Heart left ventricle (tissue), 13 donors: ENCODE data around the gene MRTFA.

Experiments
- POLR2A ChIP-seq, 2 donors: fragments of 450-650 bp; IDR thresholded peaks; one replicate each; pipeline ENCODE4 v1.6.1; 2017; ENCODE audit warnings: antibody characterized with exemption in 2 of 2, mild to moderate bottlenecking in 2 of 2, moderate library complexity in 2 of 2
- TF ChIP-seq, protein P1 (sequence below), 12 donors: fragments of 200-600 bp; sonication (generic) in 4 of 12; IDR thresholded peaks; one replicate each; pipeline versions ENCODE4 v1.5.0 to v1.8.0; 2018 to 2022; ENCODE audit warnings: antibody characterized with exemption in 12 of 12, mild to moderate bottlenecking in 5 of 12
- donor health status: ischemic (EF 13 %, LVEDD 7.1; RV severe dilation, severe dysfunction).
- donor health status: DM: no; HTN: yes; CAD: no.
- donor health status: DM: no; HTN: no; CAD: no.
- donor health status: ischemic (EF 25% LVEDD 6.9; RV normal size, moderate dysfunction).
- donor health status: ischemic (EF 25% LVEDD 5.7; RV mildly dilated, moderate dysfunction).
- donor health status: ischemic (EF 35%, LVEDD 5.7; RV mildly dilated, moderate dysfunction).
- donor health status: nonischemic (EF 11% LVEDD 7.7; RV severe dilation, severe dysfunction).
- donor health status: DM: yes; HTN: yes; CAD: no.
- donor health status: PGD.
- donor health status: ischemic (EF 29% LVEDD 5.4; RV normal size, mild dysfunction).
- donor health status: nonischemic (EF 23%, LVEDD 6.1; RV moderate dilation, normal function).

DNA sequence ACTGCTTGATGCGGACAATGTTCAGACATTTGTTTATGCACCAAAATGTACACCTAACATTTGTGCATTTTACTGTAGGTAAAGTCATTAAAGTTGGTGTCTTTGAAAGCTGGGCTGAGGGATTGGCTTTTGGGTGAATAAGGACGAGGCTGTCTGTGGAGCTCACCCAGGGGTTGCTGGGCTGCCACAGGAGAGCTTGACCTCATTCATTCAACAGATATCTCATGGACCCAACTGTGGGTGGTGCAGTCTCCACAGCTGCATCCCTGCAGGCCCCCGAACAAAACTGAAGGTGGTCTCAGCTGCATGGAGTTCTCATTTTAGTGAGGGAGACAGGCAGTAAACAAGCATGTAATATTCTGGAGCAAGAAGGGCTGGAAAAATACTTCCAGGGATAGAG is 233.4 kb downstream of the MRTFA start:
- no peak for TF ChIP-seq POLR2A (IDR thresholded peaks at IDR 0.05)
- TF ChIP-seq, protein P1, sequence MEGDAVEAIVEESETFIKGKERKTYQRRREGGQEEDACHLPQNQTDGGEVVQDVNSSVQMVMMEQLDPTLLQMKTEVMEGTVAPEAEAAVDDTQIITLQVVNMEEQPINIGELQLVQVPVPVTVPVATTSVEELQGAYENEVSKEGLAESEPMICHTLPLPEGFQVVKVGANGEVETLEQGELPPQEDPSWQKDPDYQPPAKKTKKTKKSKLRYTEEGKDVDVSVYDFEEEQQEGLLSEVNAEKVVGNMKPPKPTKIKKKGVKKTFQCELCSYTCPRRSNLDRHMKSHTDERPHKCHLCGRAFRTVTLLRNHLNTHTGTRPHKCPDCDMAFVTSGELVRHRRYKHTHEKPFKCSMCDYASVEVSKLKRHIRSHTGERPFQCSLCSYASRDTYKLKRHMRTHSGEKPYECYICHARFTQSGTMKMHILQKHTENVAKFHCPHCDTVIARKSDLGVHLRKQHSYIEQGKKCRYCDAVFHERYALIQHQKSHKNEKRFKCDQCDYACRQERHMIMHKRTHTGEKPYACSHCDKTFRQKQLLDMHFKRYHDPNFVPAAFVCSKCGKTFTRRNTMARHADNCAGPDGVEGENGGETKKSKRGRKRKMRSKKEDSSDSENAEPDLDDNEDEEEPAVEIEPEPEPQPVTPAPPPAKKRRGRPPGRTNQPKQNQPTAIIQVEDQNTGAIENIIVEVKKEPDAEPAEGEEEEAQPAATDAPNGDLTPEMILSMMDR (IDR thresholded peaks at IDR 0.05): no peak
